SIG-M5 treated with dmso at 0.1 percent for 504 hours (cell line): Measurements from ENCODE around the gene DCLK1.

ENCODE experiments used
- DNase-seq: peaks from one replicate; lab custom pipeline; 2025; ENCODE audit not compliant: unreplicated experiment; lab: John Stamatoyannopoulos, UW

Gene DCLK1

GRCh38 chr13:35956074-35956473, 175.1 kb downstream of the DCLK1 start:
- DNase-seq: no peak

- no peak for DNase-seq
Measured at GRCh38 chr13:35954207-35954560, 177.0 kb downstream of the DCLK1 start.

GRCh38 chr13:35953537-35954206, 177.5 kb downstream of the DCLK1 start:
- peak; percentile 25 for DNase-seq

GRCh38 chr13:35947315-35947714, 183.9 kb downstream of the DCLK1 start:
- no peak for DNase-seq

- DNase-seq: no peak
Measured at GRCh38 chr13:35945368-35945767, 185.8 kb downstream of the DCLK1 start.

GRCh38 chr13:35941374-35941773, 189.8 kb downstream of the DCLK1 start:
- no peak for DNase-seq

- DNase-seq: no peak
Measured at GRCh38 chr13:35940734-35941133, 190.4 kb downstream of the DCLK1 start.

GRCh38 chr13:35936246-35936978, 194.8 kb downstream of the DCLK1 start:
- no peak for DNase-seq

- DNase-seq: no peak
Measured at GRCh38 chr13:35930665-35931631, 200.2 kb downstream of the DCLK1 start.

- DNase-seq: no peak
Measured at GRCh38 chr13:35927567-35928021, 203.6 kb downstream of the DCLK1 start.

GRCh38 chr13:35926859-35927530, 204.2 kb downstream of the DCLK1 start:
- DNase-seq: no peak

GRCh38 chr13:35925669-35926068, 205.5 kb downstream of the DCLK1 start:
- DNase-seq: no peak

GRCh38 chr13:35923347-35923746, 207.8 kb downstream of the DCLK1 start:
- no peak for DNase-seq

GRCh38 chr13:35920816-35921215, 210.4 kb downstream of the DCLK1 start:
- DNase-seq: no peak

- DNase-seq: no peak
Measured at GRCh38 chr13:35917942-35918645, 213.1 kb downstream of the DCLK1 start.

GRCh38 chr13:35917252-35917941, 213.8 kb downstream of the DCLK1 start:
- no peak for DNase-seq

GRCh38 chr13:35916146-35916545, 215.0 kb downstream of the DCLK1 start:
- no peak for DNase-seq

GRCh38 chr13:35914662-35915061, 216.5 kb downstream of the DCLK1 start:
- DNase-seq: no peak

GRCh38 chr13:35912841-35913240, 218.3 kb downstream of the DCLK1 start:
- DNase-seq: no peak
